Hematopoietic multipotent progenitor cell treated with erythropoietin and hydrocortisone succinate and interleukin-3 and kit ligand, for 8 days (in vitro differentiated cells): ENCODE results near the gene CFAP54.
"Not testable (repeated sequence)": the region's sequence is repeated elsewhere in the genome, so short reads cannot be mapped to it uniquely, and the experiment has no call there.

ENCODE experiments used
- DNase-seq: peaks from one replicate; pipeline ENCODE4 v3.0.0-alpha.2; 2015

CFAP54 gene

GRCh38 chr12:96636895-96637294, 147.5 kb downstream of the CFAP54 start:
- no peak for DNase-seq

- no peak for DNase-seq
These were observed 159.5 kb downstream of the CFAP54 start for GRCh38 chr12:96648923-96649322.

GRCh38 chr12:96652870-96653269, 163.5 kb downstream of the CFAP54 start:
- no peak for DNase-seq

- no peak for DNase-seq
These were observed 168.7 kb downstream of the CFAP54 start for GRCh38 chr12:96658075-96658474.

- no peak for DNase-seq
These were observed 180.4 kb downstream of the CFAP54 start for GRCh38 chr12:96669786-96670185.

GRCh38 chr12:96670334-96670899, 181.0 kb downstream of the CFAP54 start:
- no peak for DNase-seq

- not testable (repeated sequence) for DNase-seq
These were observed 186.1 kb downstream of the CFAP54 start for GRCh38 chr12:96675519-96675918.

GRCh38 chr12:96677363-96677762, 188.0 kb downstream of the CFAP54 start:
- no peak for DNase-seq

DNA sequence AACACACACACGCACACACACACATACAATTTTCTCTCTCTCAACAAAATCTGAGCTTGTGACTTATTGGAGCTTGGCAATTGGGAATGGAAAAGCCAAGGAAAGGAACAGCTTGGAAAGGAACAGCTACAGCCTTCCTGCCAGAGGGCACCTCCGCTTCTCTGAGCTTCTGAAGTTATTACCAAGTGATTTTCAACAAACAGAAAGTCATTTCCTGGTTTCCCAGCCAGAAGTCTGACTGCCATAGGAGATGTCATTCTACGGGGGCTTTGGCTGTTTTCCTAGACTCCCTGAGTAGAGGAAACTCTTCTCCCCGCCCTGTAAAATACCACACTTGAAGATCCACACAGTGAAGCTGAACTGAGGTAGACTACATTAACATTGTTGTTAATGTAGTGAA, 198.3 kb downstream of the CFAP54 start:
- no peak for DNase-seq

DNA sequence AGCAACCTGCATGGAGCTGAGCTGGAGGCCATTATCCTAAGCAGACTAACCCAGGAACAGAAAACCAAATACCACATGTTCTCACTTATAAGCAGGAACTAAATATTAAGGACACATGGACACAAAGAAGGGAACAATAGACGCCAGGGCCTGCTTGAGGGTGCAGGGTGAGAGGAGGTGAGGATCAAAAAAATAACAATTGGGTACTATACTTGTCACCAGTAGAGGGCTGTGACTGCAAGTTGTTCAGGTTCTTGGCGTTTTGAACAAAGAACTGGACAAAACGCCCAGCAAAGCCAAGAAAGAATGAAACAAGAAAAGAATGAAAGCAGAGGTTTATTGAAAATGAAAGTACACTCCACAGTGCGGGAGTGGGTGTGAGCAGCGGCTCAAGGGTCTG, 209.1 kb downstream of the CFAP54 start:
- DNase-seq = no peak

- DNase-seq = no peak
These were observed 209.6 kb downstream of the CFAP54 start for GRCh38 chr12:96698965-96699364.

DNA sequence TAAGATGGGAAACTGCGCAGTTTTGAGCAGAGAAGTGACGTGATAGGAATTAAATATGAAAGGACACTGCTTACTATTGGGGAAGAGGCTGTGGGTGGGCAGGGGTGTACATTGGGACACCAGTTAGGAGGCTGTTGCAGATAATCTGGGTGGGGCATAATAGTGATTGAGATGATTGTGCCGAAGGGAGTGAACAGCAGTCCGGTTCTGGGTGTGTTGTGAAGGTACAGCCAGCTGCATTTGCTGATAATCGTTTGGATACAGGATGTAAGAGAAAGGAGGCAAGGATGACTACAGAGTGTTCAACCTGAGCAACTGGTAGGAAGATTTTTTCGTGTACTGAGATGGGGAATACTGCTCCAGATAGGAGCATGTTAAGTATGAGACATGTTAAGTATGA, 212.5 kb downstream of the CFAP54 start:
- peak; percentile 73 for DNase-seq

DNA sequence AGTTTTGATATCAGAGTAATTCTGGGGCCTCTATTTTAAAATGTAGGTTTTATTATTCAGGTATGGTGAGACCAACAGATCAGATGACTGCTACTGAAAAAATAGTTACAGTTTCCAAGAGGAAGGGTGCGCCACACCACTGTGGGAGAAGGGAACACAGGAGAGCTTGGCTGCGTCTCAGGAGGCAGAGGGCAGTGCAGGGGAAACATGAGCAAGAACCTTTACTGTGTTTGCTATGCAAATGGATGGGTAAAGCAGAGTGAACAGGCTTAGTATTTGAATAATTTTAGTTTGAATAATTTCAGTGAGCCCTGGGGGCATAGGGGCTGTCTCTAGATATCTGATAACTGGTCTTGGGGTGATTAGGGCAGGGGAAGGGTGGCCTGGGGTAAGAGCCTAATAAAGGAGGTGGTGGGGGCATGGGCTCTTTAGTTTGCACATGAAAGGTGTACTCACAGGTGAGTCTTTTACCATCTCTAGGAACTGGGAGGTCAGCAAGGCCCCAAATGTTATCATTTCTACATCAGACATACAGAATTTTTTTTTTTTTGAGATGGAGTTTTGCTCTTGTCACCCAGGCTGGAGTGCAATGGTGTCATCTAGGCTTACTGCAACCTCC, 220.9 kb downstream of the CFAP54 start:
- DNase-seq = no peak

DNA sequence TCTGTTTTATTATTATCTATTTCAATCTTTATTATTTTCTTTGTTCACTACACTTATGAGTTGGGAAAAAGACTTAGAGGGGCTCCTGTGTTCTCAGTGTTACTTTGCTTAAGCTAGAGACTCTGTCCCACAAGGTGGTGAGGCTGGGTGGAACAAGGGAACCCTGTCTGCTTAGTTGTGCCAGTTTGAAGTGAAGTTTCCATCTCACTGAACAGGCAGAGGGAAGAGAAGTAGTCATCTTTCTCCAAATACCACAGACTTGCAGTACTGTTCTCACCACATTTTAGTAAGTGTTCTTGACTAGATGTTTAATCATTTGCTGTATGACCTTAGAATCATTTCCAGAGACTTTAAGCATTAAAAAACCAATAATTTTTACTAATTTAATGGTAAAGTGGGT, 222.0 kb downstream of the CFAP54 start:
- DNase-seq = no peak

GRCh38 chr12:96714199-96714598, 224.8 kb downstream of the CFAP54 start:
- no peak for DNase-seq

- DNase-seq = peak; percentile 29
These were observed 230.4 kb downstream of the CFAP54 start for GRCh38 chr12:96719660-96720362.

DNA sequence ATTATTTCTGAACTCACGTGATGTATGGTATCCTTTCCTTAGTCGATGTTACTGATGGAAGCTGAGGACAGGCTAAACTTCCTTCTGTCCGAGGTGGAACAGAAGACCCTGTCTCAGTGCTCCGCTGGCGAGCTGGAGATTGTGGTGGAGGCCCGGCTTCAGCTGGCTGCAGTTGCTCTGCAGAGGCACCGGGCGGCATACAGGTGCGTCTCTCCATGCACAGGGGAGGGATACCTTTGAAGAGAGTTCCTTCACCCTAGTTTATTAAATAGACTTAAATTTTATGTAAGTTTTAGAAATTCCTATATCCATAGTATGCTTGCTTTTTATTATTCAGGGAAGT, 231.0 kb downstream of the CFAP54 start:
- DNase-seq = no peak

DNA sequence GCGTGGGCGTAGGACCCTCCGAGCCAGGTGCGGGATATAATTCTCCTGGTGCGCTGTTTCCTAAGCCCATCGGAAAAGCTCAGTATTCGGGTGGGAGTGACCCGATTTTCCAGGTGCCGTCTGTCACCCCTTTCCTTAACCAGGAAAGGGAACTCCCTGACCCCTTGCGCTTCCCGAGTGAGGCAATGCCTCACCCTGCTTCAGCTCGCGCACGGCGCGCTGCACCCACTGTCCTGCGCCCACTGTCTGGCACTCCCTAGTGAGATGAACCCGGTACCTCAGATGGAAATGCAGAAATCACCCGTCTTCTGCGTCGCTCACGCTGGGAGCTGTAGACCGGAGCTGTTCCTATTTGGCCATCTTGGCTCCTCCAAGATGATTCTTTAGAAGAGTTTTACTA, 240.1 kb downstream of the CFAP54 start:
- DNase-seq = not testable (repeated sequence)

GRCh38 chr12:96729886-96730285, 240.5 kb downstream of the CFAP54 start:
- no peak for DNase-seq

DNA sequence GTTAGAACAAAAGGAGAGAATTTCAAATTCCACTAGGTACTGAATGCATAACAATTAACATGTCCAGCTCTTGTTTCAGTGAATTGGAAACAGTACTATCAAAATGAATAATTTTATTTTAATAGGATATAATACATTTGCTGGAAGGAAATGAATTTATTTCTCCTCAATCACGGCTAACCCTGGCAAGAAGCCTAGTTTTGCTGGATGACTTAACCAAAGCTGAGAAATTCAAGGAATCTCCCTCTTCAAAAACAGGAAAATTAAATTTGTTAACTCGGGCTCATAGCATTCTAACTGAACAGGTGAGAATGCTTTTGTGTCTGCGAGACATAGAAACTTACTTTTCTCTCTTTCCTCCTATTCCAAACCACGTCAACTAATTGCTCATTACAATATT, 254.2 kb downstream of the CFAP54 start:
- DNase-seq = no peak

GRCh38 chr12:96749999-96750398, 260.6 kb downstream of the CFAP54 start:
- no peak for DNase-seq

GRCh38 chr12:96751626-96752025, 262.2 kb downstream of the CFAP54 start:
- no peak for DNase-seq

DNA sequence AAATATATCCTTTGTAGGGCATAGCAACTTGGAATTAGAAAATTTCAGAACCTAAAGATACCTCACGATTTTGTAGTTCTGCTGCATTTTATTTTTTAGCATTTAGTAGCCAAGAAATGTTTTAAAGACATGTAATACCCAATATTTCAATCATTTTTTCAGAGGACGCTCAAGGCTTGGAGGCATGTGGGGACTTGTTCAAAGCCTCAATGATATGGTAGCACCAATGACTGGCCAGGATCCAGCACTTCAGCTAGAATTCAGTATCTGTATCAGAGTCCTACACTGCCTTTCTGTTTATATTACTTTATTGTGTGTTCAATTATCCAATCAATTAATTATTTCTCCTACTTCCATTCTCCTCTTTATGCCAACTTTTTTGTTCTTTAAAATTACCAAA, 262.8 kb downstream of the CFAP54 start:
- no peak for DNase-seq

DNA sequence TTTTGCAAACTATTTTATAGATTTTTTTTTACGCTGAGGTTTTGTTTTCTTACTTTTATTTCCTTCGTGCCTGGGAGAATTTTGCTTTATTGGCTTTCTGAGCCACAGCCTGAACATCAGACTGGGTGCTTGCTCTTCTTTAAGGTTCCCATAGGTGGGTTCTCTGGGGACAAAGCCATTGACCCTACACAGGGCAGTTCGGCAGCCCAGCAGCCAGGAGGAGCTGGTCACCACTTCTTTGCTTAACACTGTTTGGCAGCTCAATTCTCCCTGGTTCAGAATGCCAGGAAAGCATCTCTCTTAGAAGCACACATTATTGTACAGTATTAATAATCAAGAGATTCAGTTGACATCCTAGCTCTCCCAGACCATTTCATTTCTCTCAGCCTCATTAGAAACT, 276.9 kb downstream of the CFAP54 start:
- no peak for DNase-seq

- no peak for DNase-seq
These were observed 280.0 kb downstream of the CFAP54 start for GRCh38 chr12:96769400-96769799.
